CD4-positive, alpha-beta T cell (primary cell): ENCODE results near the gene CCDC177. TPM values are rescaled to one million over a fixed set of nuclear protein-coding genes. Genes with fewer than 3 reads are reported as not detected.

Experiments
- ATAC-seq: fragments of 200-7000 bp; cut with Tn5 transposase; one replicate; pipeline ENCODE4 v1.10.0; 2022; ENCODE audit warnings: mild to moderate bottlenecking; ENCODE audit not compliant: poor library complexity
- CTCF ChIA-PET: fragments of 350-600 bp; sonication (Branson Sonifier 250); formaldehyde crosslinking; loops from one replicate; lab custom pipeline; 2021; ENCODE audit warnings: antibody characterized with exemption, inconsistent platforms; lab: Charles Lee
- POLR2A ChIA-PET: fragments of 350-600 bp; sonication (Branson Sonifier 250); formaldehyde crosslinking; loops from one replicate; lab custom pipeline; 2021; ENCODE audit warnings: antibody characterized with exemption, inconsistent platforms; lab: Charles Lee
- DNase-seq, 14 experiments: peaks; one replicate each; pipeline ENCODE4 v3.0.0-alpha.2; 2013 to 2020; ENCODE audit warnings: mixed read lengths in 2 of 14
- H3K27ac ChIP-seq, 2 donors: one replicate each; pipeline versions ENCODE4 v1.5.1 to v1.7.0; 2013; ENCODE audit warnings: low read length in 2 of 2, low read depth in 1 of 2, mild to moderate bottlenecking in 1 of 2
- H3K27me3 ChIP-seq, 2 experiments: 1 replicate in 1 of 2; 2 replicates in 1 of 2; pipeline versions ENCODE4 v1.6.1 to v1.7.0; 2013; ENCODE audit warnings: low read length in 2 of 2, control low read depth in 1 of 2, mild to moderate bottlenecking in 1 of 2, moderate library complexity in 1 of 2; ENCODE audit not compliant: insufficient read depth in 2 of 2, control insufficient read depth in 1 of 2
- H3K36me3 ChIP-seq: one replicate; pipeline ENCODE4 v1.6.1; 2013; ENCODE audit warnings: low read length, control low read depth; ENCODE audit not compliant: insufficient read depth
- H3K4me1 ChIP-seq: one replicate; pipeline ENCODE4 v1.6.1; 2013; ENCODE audit warnings: low read length, control low read depth; ENCODE audit not compliant: insufficient read depth
- H3K4me3 ChIP-seq: one replicate; pipeline ENCODE4 v1.5.1; 2013; ENCODE audit warnings: mild to moderate bottlenecking, low read length, moderate library complexity
- H3K9me3 ChIP-seq, 2 experiments: 1 replicate in 1 of 2; 2 replicates in 1 of 2; pipeline versions ENCODE4 v1.6.1 to v1.7.0; 2013; ENCODE audit warnings: low read length in 2 of 2, mild to moderate bottlenecking in 2 of 2, control low read depth in 1 of 2, moderate library complexity in 1 of 2; ENCODE audit not compliant: control insufficient read depth in 1 of 2, insufficient read depth in 1 of 2
- H3K27ac Mint-ChIP-seq: one replicate; pipeline ENCODE4 v1.8.0; 2020; ENCODE audit warnings: mixed read lengths
- H3K27me3 Mint-ChIP-seq: one replicate; pipeline ENCODE4 v1.8.0; 2021; ENCODE audit warnings: mixed read lengths
- H3K36me3 Mint-ChIP-seq: one replicate; pipeline ENCODE4 v1.8.0; 2021; ENCODE audit warnings: low read depth, mixed read lengths
- H3K4me1 Mint-ChIP-seq: one replicate; pipeline ENCODE4 v1.8.0; 2021; ENCODE audit warnings: low read depth, mixed read lengths
- H3K4me3 Mint-ChIP-seq: one replicate; pipeline ENCODE4 v1.8.0; 2020; ENCODE audit warnings: mild to moderate bottlenecking, mixed read lengths
- H3K9me3 Mint-ChIP-seq: one replicate; pipeline ENCODE4 v1.8.0; 2020; ENCODE audit warnings: mixed read lengths
- intact Hi-C, 2 experiments: fragments of 100-400 bp; cut with DNase I in 1 of 2; cut with micrococcal nuclease in 1 of 2; formaldehyde crosslinking; loops; one replicate each; pipeline versions ENCODE4 v1.15.1 to v1.9.0; 2023 to 2025; cut with DNase I, micrococcal nuclease
- total RNA-seq, 174 experiments: library from RNA in 2 of 174; stranded (reverse) in 2 of 174; gene quantifications; one replicate each; pipeline ENCODE4 v1.2.3 and lab custom pipeline; 2021 to 2026
- TF ChIP-seq, protein P1 (sequence below): fragments of 200-600 bp; IDR thresholded peaks from one replicate; pipeline ENCODE4 v1.8.0; 2022; ENCODE audit warnings: antibody characterized with exemption, mild to moderate bottlenecking

Gene CCDC177
- total RNA-seq, 2 experiments from 2014 or later = not detected

DNA sequence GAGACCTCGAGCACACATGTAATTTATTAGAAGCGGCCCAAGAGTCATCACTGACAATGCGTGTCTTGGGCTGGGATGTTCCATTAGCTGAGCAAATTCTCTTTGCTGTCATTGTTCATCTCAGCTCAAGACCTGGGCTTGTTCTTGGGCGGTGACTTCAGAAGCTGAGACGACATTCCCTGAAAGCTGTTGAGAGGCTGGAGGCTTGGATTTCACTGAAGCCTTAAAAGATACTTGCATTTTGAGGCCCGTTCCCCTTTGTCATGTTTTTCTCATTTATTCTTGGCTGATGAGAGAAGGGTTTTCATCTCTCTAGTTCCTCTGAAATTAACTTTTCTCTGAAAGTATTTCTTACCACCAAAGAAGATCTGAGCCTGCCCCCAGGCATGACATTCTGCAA is 20.2 kb upstream of the CCDC177 start:
- Mint-ChIP-seq H3K27me3 (no peaks in the 10 kb centered on the region), H3K27ac (no peak overlapping the region), H3K4me1 (no peaks in the 10 kb centered on the region), H3K36me3 (no peaks in the 10 kb centered on the region), H3K9me3 (no peaks in the 10 kb centered on the region), H3K4me3 (no peak overlapping the region)
- CTCF ChIA-PET = interaction anchor here (1.3 to 1.4 kb wide), 2 partner anchors 10 to 132 kb away, joined by 4 to 5 read pairs; no protein-coding TSS in a partner anchor
- TF ChIP-seq, protein P1, sequence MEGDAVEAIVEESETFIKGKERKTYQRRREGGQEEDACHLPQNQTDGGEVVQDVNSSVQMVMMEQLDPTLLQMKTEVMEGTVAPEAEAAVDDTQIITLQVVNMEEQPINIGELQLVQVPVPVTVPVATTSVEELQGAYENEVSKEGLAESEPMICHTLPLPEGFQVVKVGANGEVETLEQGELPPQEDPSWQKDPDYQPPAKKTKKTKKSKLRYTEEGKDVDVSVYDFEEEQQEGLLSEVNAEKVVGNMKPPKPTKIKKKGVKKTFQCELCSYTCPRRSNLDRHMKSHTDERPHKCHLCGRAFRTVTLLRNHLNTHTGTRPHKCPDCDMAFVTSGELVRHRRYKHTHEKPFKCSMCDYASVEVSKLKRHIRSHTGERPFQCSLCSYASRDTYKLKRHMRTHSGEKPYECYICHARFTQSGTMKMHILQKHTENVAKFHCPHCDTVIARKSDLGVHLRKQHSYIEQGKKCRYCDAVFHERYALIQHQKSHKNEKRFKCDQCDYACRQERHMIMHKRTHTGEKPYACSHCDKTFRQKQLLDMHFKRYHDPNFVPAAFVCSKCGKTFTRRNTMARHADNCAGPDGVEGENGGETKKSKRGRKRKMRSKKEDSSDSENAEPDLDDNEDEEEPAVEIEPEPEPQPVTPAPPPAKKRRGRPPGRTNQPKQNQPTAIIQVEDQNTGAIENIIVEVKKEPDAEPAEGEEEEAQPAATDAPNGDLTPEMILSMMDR = no peak
- POLR2A ChIA-PET = interaction anchor here (1.1 kb wide), 1 partner anchor 104 kb away, joined by 3 read pairs; no protein-coding TSS in a partner anchor
- no peaks in the 10 kb centered on the region for H3K36me3 ChIP-seq
- H3K27me3 ChIP-seq = no peaks in the 10 kb centered on the region
- H3K4me1 ChIP-seq = no peaks in the 10 kb centered on the region
- intact Hi-C loops = no loop called here
- no peak overlapping the region for H3K4me3 ChIP-seq
- no peak for ATAC-seq
- no peak for DNase-seq
- no peaks in the 10 kb centered on the region for H3K9me3 ChIP-seq
- H3K27ac ChIP-seq = no peak overlapping the region

DNA sequence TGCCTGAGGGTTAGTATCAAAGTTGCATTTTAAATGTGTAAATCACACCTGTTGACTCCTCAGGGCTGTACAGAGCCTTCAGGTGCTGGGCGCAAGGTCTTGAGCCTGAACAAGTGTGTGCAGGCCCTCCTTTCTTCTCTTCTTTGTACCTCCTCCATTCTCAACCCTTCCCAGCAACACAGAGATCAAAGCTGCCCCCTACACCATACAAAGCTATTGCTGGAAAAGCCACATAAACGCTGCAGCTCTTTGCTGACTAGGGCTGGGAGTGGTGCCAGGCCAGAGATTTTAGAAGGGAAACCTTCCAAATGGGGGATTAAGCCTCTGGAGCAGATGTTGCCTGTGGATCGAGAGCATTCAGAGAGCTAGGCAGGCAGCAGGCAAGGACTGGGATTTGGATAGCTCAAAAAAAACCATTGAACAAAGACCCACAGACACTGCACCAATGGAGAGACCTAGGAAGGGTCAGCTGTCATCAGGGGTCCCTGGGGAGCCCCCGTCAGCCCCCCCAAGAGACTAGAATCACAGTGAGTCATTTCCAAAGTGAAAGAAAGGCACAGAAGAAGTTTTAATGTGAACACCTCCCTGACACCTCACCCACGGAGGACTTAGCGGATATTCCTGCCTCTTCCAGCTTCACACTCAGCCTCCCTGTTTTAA is 18.5 kb upstream of the CCDC177 start:
- Mint-ChIP-seq H3K27me3 (no peaks in the 10 kb centered on the region), H3K4me1 (no peaks in the 10 kb centered on the region), H3K9me3 (no peaks in the 10 kb centered on the region), H3K36me3 (no peaks in the 10 kb centered on the region), H3K4me3 (no peak overlapping the region), H3K27ac (no peak overlapping the region)
- DNase-seq (no peak), ATAC-seq (no peak)
- TF ChIP-seq, protein P1 = no peak
- POLR2A ChIA-PET = interaction anchor here (1.3 kb wide), 1 partner anchor 134 kb away, joined by 3 read pairs; no protein-coding TSS in a partner anchor
- no peak overlapping the region for H3K4me3 ChIP-seq
- no peaks in the 10 kb centered on the region for H3K4me1 ChIP-seq
- H3K27me3 ChIP-seq = no peaks in the 10 kb centered on the region
- H3K27ac ChIP-seq = no peak overlapping the region
- CTCF ChIA-PET = no interaction called here
- no peaks in the 10 kb centered on the region for H3K36me3 ChIP-seq
- H3K9me3 ChIP-seq = no peaks in the 10 kb centered on the region
- intact Hi-C loops = no loop called here

DNA sequence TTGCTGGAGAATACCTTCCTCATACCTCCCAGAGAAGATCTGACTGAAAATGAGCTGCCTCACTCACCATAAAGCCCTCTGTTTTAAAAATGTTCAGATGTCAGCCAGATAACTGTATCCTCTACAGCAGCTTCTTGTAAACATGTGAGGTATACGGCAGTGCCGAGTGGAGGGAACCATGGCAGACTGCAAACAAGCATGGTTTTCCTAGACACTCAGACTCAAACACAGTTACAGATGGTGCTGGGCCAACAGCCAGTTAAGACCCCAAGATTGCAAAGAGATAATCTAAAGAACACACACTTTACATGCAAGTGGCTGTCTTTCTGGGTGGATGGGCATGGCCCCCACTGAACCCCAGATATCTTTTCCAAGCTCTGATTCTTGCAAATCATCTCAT is 16.6 kb upstream of the CCDC177 start:
- Mint-ChIP-seq H3K4me1 (no peaks in the 10 kb centered on the region), H3K4me3 (no peak overlapping the region), H3K27ac (no peak overlapping the region), H3K9me3 (no peaks in the 10 kb centered on the region), H3K36me3 (no peaks in the 10 kb centered on the region), H3K27me3 (no peaks in the 10 kb centered on the region)
- ChIA-PET POLR2A (interaction anchor here (0.7 kb wide), 1 partner anchor 9 kb away, joined by 3 read pairs; no protein-coding TSS in a partner anchor), CTCF (no interaction called here)
- DNase-seq (no peak), ATAC-seq (no peak)
- intact Hi-C loops = no loop called here
- H3K27me3 ChIP-seq = no peaks in the 10 kb centered on the region
- H3K4me3 ChIP-seq = no peak overlapping the region
- H3K36me3 ChIP-seq = no peaks in the 10 kb centered on the region
- TF ChIP-seq, protein P1 = no peak
- H3K27ac ChIP-seq = no peak overlapping the region
- H3K9me3 ChIP-seq = no peaks in the 10 kb centered on the region
- H3K4me1 ChIP-seq = no peaks in the 10 kb centered on the region
